A549 (cell line): ENCODE results near the gene SUSD3. TPM values are rescaled to one million over a fixed set of nuclear protein-coding genes. Genes with fewer than 3 reads are reported as not detected.

Experiments used
- ATAC-seq, 2 experiments: fragments of 200-7000 bp in 1 of 2; fragments of >200 bp in 1 of 2; cut with Nextera tagmentation in 1 of 2; cut with Tn5 transposase in 1 of 2; 3 replicates each; pipeline versions ENCODE4 v1.8.0 to v1.9.1; 2018 to 2020; ENCODE audit warnings: mild to moderate bottlenecking in 1 of 2, moderate library complexity in 1 of 2
- CTCF ChIA-PET: fragments of 300-600 bp; sonication (Branson Sonifier 250); formaldehyde crosslinking; extraction: SDS; loops from one replicate; lab custom pipeline; 2021; ENCODE audit warnings: antibody characterized with exemption, inconsistent platforms; lab: Yijun Ruan, JAX
- POLR2A ChIA-PET: fragments of 350-600 bp; formaldehyde crosslinking; extraction: SDS; loops from one replicate; lab custom pipeline; 2021; ENCODE audit warnings: antibody characterized with exemption, inconsistent platforms; lab: Yijun Ruan, JAX
- DNase-seq, 2 experiments: peaks; one replicate each; pipeline versions ENCODE4 v3.0.0 to v3.0.0-alpha.2; 2011 to 2016; ENCODE audit warnings: low read depth in 1 of 2, low spot score in 1 of 2
- FAIRE-seq: peaks from 2 replicates; lab custom pipeline; 2011; peaks lifted over from hg19 to GRCh38; lab: Jason Lieb, UNC
- H3K27ac ChIP-seq, 2 experiments: fragments of >200 bp; sonication (Bioruptor Twin); formaldehyde crosslinking; 3 replicates each; pipeline ENCODE4 v1.5.1; 2016 to 2017
- H3K4me1 ChIP-seq: fragments of >200 bp; sonication (Bioruptor Twin); formaldehyde crosslinking; 3 replicates; pipeline ENCODE4 v1.6.1; 2016
- H3K4me2 ChIP-seq: fragments of >200 bp; sonication (Bioruptor Twin); formaldehyde crosslinking; 3 replicates; pipeline ENCODE4 v1.6.1; 2016
- H3K4me3 ChIP-seq: fragments of >200 bp; sonication (Bioruptor Twin); formaldehyde crosslinking; 3 replicates; pipeline ENCODE4 v1.5.1; 2016
- H3K9me3 ChIP-seq: fragments of >200 bp; sonication (Bioruptor Twin); formaldehyde crosslinking; 3 replicates; pipeline ENCODE4 v1.6.1; 2016
- BCL3 ChIP-seq: fragments of >200 bp; sonication (Bioruptor Twin); formaldehyde crosslinking; IDR thresholded peaks from 3 replicates; pipeline ENCODE4 v1.6.1; 2016
- BHLHE40 ChIP-seq: IDR thresholded peaks from 2 replicates; pipeline ENCODE4 v1.6.1; 2012; ENCODE audit warnings: low read depth, low read length, inconsistent platforms
- CBX2 ChIP-seq: fragments of 200-600 bp; sonication (generic); IDR thresholded peaks from 2 replicates; pipeline ENCODE4 v1.6.1; 2016; ENCODE audit warnings: low read depth, mild to moderate bottlenecking, borderline replicate concordance
- CEBPB ChIP-seq, 2 experiments: fragments of >200 bp in 1 of 2; sonication (Bioruptor Twin) in 1 of 2; formaldehyde crosslinking in 1 of 2; IDR thresholded peaks; 2 replicates each; pipeline ENCODE4 v1.6.1; 2012 to 2016
- CHD4 ChIP-seq: fragments of 200-600 bp; sonication (generic); IDR thresholded peaks from 2 replicates; pipeline ENCODE4 v1.6.1; 2016; ENCODE audit warnings: antibody characterized with exemption, mild to moderate bottlenecking, borderline replicate concordance
- E2F6 ChIP-seq: IDR thresholded peaks from 2 replicates; pipeline ENCODE4 v1.6.1; 2012; ENCODE audit warnings: low read depth, borderline replicate concordance
- ELK1 ChIP-seq: fragments of 150-350 bp; IDR thresholded peaks from 2 replicates; pipeline ENCODE4 v1.6.1; 2014; ENCODE audit warnings: low read depth, mild to moderate bottlenecking, low read length
- ESRRA ChIP-seq: fragments of 150-350 bp; IDR thresholded peaks from 2 replicates; pipeline ENCODE4 v1.6.1; 2014; ENCODE audit warnings: mild to moderate bottlenecking, low read length, borderline replicate concordance
- FOSL2 ChIP-seq, 2 experiments: fragments of 450-650 bp in 1 of 2; fragments of >200 bp in 1 of 2; sonication (Bioruptor Twin) in 1 of 2; formaldehyde crosslinking; IDR thresholded peaks; 2 replicates each; pipeline versions ENCODE4 v1.5.0 to v1.6.1; 2016 to 2020; ENCODE audit warnings: mild to moderate bottlenecking in 1 of 2, moderate library complexity in 1 of 2
- FOXS1 ChIP-seq: fragments of 250-450 bp; sonication (Bioruptor Pico); IDR thresholded peaks from 2 replicates; pipeline ENCODE4 v1.5.0; 2020; ENCODE audit warnings: mild to moderate bottlenecking, moderate library complexity
- GATA3 ChIP-seq: IDR thresholded peaks from 2 replicates; pipeline ENCODE4 v1.6.1; 2012; ENCODE audit warnings: borderline replicate concordance
- HES2 ChIP-seq: fragments of >200 bp; sonication (Bioruptor Twin); formaldehyde crosslinking; IDR thresholded peaks from 2 replicates; pipeline ENCODE4 v1.6.1; 2016
- HEYL ChIP-seq: fragments of 250-450 bp; sonication (Bioruptor Pico); IDR thresholded peaks from 2 replicates; pipeline ENCODE4 v1.8.0; 2021; ENCODE audit warnings: mild to moderate bottlenecking, moderate library complexity
- HMGXB4 ChIP-seq: fragments of 250-450 bp; sonication (Bioruptor Pico); IDR thresholded peaks from 2 replicates; pipeline ENCODE4 v1.5.0; 2021; ENCODE audit warnings: mild to moderate bottlenecking, moderate library complexity, borderline replicate concordance
- HOXB13 ChIP-seq: fragments of 250-450 bp; sonication (Bioruptor Pico); IDR thresholded peaks from 2 replicates; pipeline ENCODE4 v1.5.0; 2020; ENCODE audit warnings: low read depth, mild to moderate bottlenecking, moderate library complexity
- HOXB5 ChIP-seq: fragments of 250-450 bp; sonication (Bioruptor Pico); IDR thresholded peaks from 2 replicates; pipeline ENCODE4 v1.5.0; 2020; ENCODE audit warnings: mild to moderate bottlenecking, moderate library complexity
- JUN ChIP-seq, 2 experiments: fragments of >200 bp; sonication (Bioruptor Twin); formaldehyde crosslinking; IDR thresholded peaks; 2 replicates in 1 of 2; 3 replicates in 1 of 2; pipeline ENCODE4 v1.6.1; 2016 to 2017
- MAFK ChIP-seq: fragments of 450-650 bp; IDR thresholded peaks from 2 replicates; pipeline ENCODE4 v1.6.1; 2014; ENCODE audit not compliant: partially characterized antibody
- MAX ChIP-seq: IDR thresholded peaks from 2 replicates; pipeline ENCODE4 v1.6.1; 2012
- NPAS2 ChIP-seq: fragments of 250-450 bp; sonication (Bioruptor Pico); IDR thresholded peaks from 2 replicates; pipeline ENCODE4 v1.8.0; 2022; ENCODE audit warnings: mild to moderate bottlenecking, moderate library complexity, borderline replicate concordance
- NR3C1 ChIP-seq: fragments of >200 bp; sonication (Bioruptor Twin); formaldehyde crosslinking; IDR thresholded peaks from 3 replicates; pipeline ENCODE4 v1.6.1; 2017
- POLR2AphosphoS2 ChIP-seq: conservative IDR thresholded peaks from 2 replicates; pipeline ENCODE4 v1.6.1; 2012; ENCODE audit warnings: low read length, improper control_type of control experiment, inconsistent platforms
- RARB ChIP-seq: fragments of 250-450 bp; sonication (Bioruptor Pico); IDR thresholded peaks from 2 replicates; pipeline ENCODE4 v1.8.0; 2021; ENCODE audit warnings: mild to moderate bottlenecking, moderate library complexity
- TFCP2L1 ChIP-seq: fragments of 250-450 bp; sonication (Bioruptor Pico); IDR thresholded peaks from 2 replicates; pipeline ENCODE4 v1.5.0; 2021; ENCODE audit warnings: mild to moderate bottlenecking
- TP53 ChIP-seq: fragments of 250-450 bp; sonication (Bioruptor Pico); IDR thresholded peaks from 2 replicates; pipeline ENCODE4 v1.5.0; 2021; ENCODE audit warnings: mild to moderate bottlenecking, moderate library complexity
- USF2 ChIP-seq: fragments of 450-650 bp; IDR thresholded peaks from 2 replicates; pipeline ENCODE4 v1.6.1; 2014; ENCODE audit warnings: antibody characterized with exemption
- ZNF302 ChIP-seq: fragments of 250-450 bp; sonication (Bioruptor Pico); IDR thresholded peaks from 2 replicates; pipeline ENCODE4 v1.9.0; 2021; ENCODE audit warnings: inconsistent platforms, mild to moderate bottlenecking, moderate library complexity
- ZSCAN20 ChIP-seq: fragments of 250-450 bp; sonication (Bioruptor Pico); IDR thresholded peaks from 2 replicates; pipeline ENCODE4 v1.8.0; 2022; ENCODE audit warnings: mild to moderate bottlenecking, moderate library complexity
- WGBS: methylation state at CpG from one replicate; pipeline ENCODE4 v1.1.6; 2017; ENCODE audit errors: missing lambda C conversion rate; 5-methylcytosine and 5-hydroxymethylcytosine counted together
- polyA plus RNA-seq, 4 experiments: library from polyadenylated mRNA; depleted of rRNA in 3 of 4; stranded (reverse); fragments of >200 nt; fragmentation: RNase III in 1 of 4; extraction: RNeasy Plus Mini Kit Qiagen cat#74134 plus additional on column Dnase treatment in 1 of 4; gene quantifications; 2 replicates in 3 of 4; 3 replicates in 1 of 4; pipeline ENCODE4 v1.2.3, GENCODE V29; 2011 to 2017

The SUSD3 gene
- polyA plus RNA-seq, 2 of the 4 experiments (the other 2 are of a cell fraction): 0.27 to 0.34 TPM

GRCh38 chr9:93059715-93060578 is 1.4 kb downstream of the SUSD3 start:
- TF ChIP-seq TFCP2L1 (CRISPR knock-in tag) (no peak), HES2 (no peak), E2F6 (no peak), BHLHE40 (no peak), BCL3 (no peak), MAX (no peak), CBX2 (no peak), TP53 (no peak), HOXB13 (CRISPR knock-in tag) (no peak), JUN (IDR thresholded peaks at IDR 0.05) (no peak), FOXS1 (no peak), HMGXB4 (CRISPR knock-in tag) (no peak), CEBPB (IDR thresholded peaks at IDR 0.05) (no peak), RARB (no peak), FOSL2 (IDR thresholded peaks at IDR 0.05) (no peak), FOSL2 (CRISPR knock-in tag; IDR thresholded peaks at IDR 0.05) (no peak), HEYL (CRISPR knock-in tag) (no peak), NR3C1 (no peak), CHD4 (no peak), POLR2AphosphoS2 (no peak), HOXB5 (no peak)
- H3K4me3 ChIP-seq: no peak overlapping the region
- no peak for FAIRE-seq
- no peak overlapping the region for H3K4me2 ChIP-seq
- CTCF ChIA-PET: interaction anchor here (1.0 kb wide), 1 partner anchor 8 kb away, joined by 4 read pairs; no protein-coding TSS in a partner anchor
- peaks cover 18% of the 10 kb centered on the region for H3K4me1 ChIP-seq
- DNase-seq: no peak
- POLR2A ChIA-PET: no interaction called here
- no peak overlapping the region; a peak in 1 of 6 replicates for H3K27ac ChIP-seq
- 86% methylated on average over 7 of the region's 7 CpGs for WGBS
- no peaks in the 10 kb centered on the region for H3K9me3 ChIP-seq
- ATAC-seq: no peak

- no peak for TF ChIP-seq JUN (IDR thresholded peaks at IDR 0.05)
- no peak for TF ChIP-seq MAX
- no peak for TF ChIP-seq ELK1
- no peak for TF ChIP-seq TFCP2L1 (CRISPR knock-in tag)
- TF ChIP-seq ZSCAN20 (CRISPR knock-in tag): no peak
- TF ChIP-seq NPAS2: no peak
- no peak for TF ChIP-seq USF2
- TF ChIP-seq FOSL2 (IDR thresholded peaks at IDR 0.05): no peak
- no peak for TF ChIP-seq FOSL2 (CRISPR knock-in tag; IDR thresholded peaks at IDR 0.05)
- no peak for TF ChIP-seq GATA3
- TF ChIP-seq BHLHE40: no peak
- TF ChIP-seq ESRRA: no peak
- no peak for TF ChIP-seq MAFK
- no peak for TF ChIP-seq ZNF302
- no peak for TF ChIP-seq BCL3
- DNase-seq (peak in 1 of 2 experiments; percentile 49), FAIRE-seq (no peak), ATAC-seq (peak in 1 of 2 experiments; percentile 69; a peak in 3 of 6 replicates)
- Histone ChIP-seq H3K9me3 (no peaks in the 10 kb centered on the region), H3K27ac (peak overlapping the region in 1 of 2 experiments; percentile 33; a peak in 3 of 6 replicates), H3K4me2 (peak overlapping the region; percentile 48), H3K4me1 (peaks cover 18% of the 10 kb centered on the region), H3K4me3 (no peak overlapping the region)
- CTCF ChIA-PET: no interaction called here
- 66% methylated on average over 7 of the region's 8 CpGs for WGBS
- POLR2A ChIA-PET: no interaction called here
These were observed 2.3 kb downstream of the SUSD3 start for GRCh38 chr9:93060746-93061259.
